CD1c-positive myeloid dendritic cell (primary cell): ENCODE measurements around the gene PAQR7.
"Not testable (repeated sequence)": the region's sequence is repeated elsewhere in the genome, so short reads cannot be mapped to it uniquely, and the experiment has no call there.

Source experiments
- DNase-seq: peaks from one replicate; pipeline ENCODE4 v3.0.0-alpha.2; 2016; ENCODE audit errors: extremely low spot score

PAQR7 gene

GRCh38 chr1:25848531-25848930 is 27.0 kb downstream of the PAQR7 start:
- DNase-seq, result no peak

- no peak for DNase-seq
Measured at GRCh38 chr1:25847929-25848328, 27.6 kb downstream of the PAQR7 start.

- DNase-seq, result no peak
Measured at GRCh38 chr1:25845664-25846063, 29.8 kb downstream of the PAQR7 start.

GRCh38 chr1:25844536-25845337 is 30.8 kb downstream of the PAQR7 start:
- DNase-seq, result peak; percentile 22

- DNase-seq, result no peak
Measured at GRCh38 chr1:25843483-25843882, 32.0 kb downstream of the PAQR7 start.

- not testable (repeated sequence) for DNase-seq
Measured at GRCh38 chr1:25839808-25840207, 35.7 kb downstream of the PAQR7 start.

- no peak for DNase-seq
Measured at GRCh38 chr1:25837262-25837875, 38.1 kb downstream of the PAQR7 start.

- DNase-seq, result no peak
Measured at GRCh38 chr1:25836695-25837094, 38.8 kb downstream of the PAQR7 start.

GRCh38 chr1:25834894-25835293 is 40.6 kb downstream of the PAQR7 start:
- no peak for DNase-seq

GRCh38 chr1:25833158-25833557 is 42.4 kb downstream of the PAQR7 start:
- DNase-seq, result no peak

GRCh38 chr1:25832336-25833037 is 43.0 kb downstream of the PAQR7 start:
- no peak for DNase-seq

GRCh38 chr1:25831569-25832196 is 43.8 kb downstream of the PAQR7 start:
- DNase-seq, result no peak

GRCh38 chr1:25829046-25829445 is 46.5 kb downstream of the PAQR7 start:
- no peak for DNase-seq

GRCh38 chr1:25828491-25828890 is 47.0 kb downstream of the PAQR7 start:
- no peak for DNase-seq

GRCh38 chr1:25826571-25826970 is 48.9 kb downstream of the PAQR7 start:
- DNase-seq, result no peak

- DNase-seq, result no peak
Measured at GRCh38 chr1:25825605-25826004, 49.9 kb downstream of the PAQR7 start.

- DNase-seq, result no peak
Measured at GRCh38 chr1:25821630-25822091, 53.8 kb downstream of the PAQR7 start.

GRCh38 chr1:25821112-25821476 is 54.4 kb downstream of the PAQR7 start:
- no peak for DNase-seq

- peak; percentile 74 for DNase-seq
Measured at GRCh38 chr1:25820247-25821111, 55.0 kb downstream of the PAQR7 start.

- peak; percentile 90 for DNase-seq
Measured at GRCh38 chr1:25819491-25820246, 55.8 kb downstream of the PAQR7 start, which contains the start of gene MTFR1L. Gene MTFR1L (plus strand): TSS chr1:25819954. CDS start chr1:25823105, 3,151 bp downstream.
